8988T (cell line): ENCODE results near the gene CLTA.
A peak's percentile ranks its signal among the peaks of the same experiment; 100 is the strongest.
"Not testable (repeated sequence)": the region's sequence is repeated elsewhere in the genome, so short reads cannot be mapped to it uniquely, and the experiment has no call there.

Experiments used
- DNase-seq: peaks from one replicate; pipeline ENCODE4 v3.0.0; 2011

CLTA gene

GRCh38 chr9:36158917-36159316, 31.8 kb upstream of the CLTA start:
- DNase-seq: peak; percentile 1

GRCh38 chr9:36159509-36159908, 31.2 kb upstream of the CLTA start:
- DNase-seq: not testable (repeated sequence)

GRCh38 chr9:36160126-36160525, 30.6 kb upstream of the CLTA start:
- not testable (repeated sequence) for DNase-seq

- DNase-seq: no peak
These were observed 29.5 kb upstream of the CLTA start for GRCh38 chr9:36161187-36161586.

- DNase-seq: no peak
These were observed 28.4 kb upstream of the CLTA start for GRCh38 chr9:36162211-36162738.

- no peak for DNase-seq
These were observed 27.5 kb upstream of the CLTA start for GRCh38 chr9:36163049-36163785.

- DNase-seq: no peak
These were observed 26.9 kb upstream of the CLTA start for GRCh38 chr9:36163786-36164170.

- no peak for DNase-seq
These were observed 26.3 kb upstream of the CLTA start for GRCh38 chr9:36164372-36164771.

GRCh38 chr9:36164989-36165388, 25.7 kb upstream of the CLTA start:
- DNase-seq: no peak

- no peak for DNase-seq
These were observed 24.9 kb upstream of the CLTA start for GRCh38 chr9:36165826-36166167.

- DNase-seq: peak; percentile 94
These were observed 24.4 kb upstream of the CLTA start for GRCh38 chr9:36166168-36166927.

- DNase-seq: no peak
These were observed 21.6 kb upstream of the CLTA start, which contains the start of gene CCIN for GRCh38 chr9:36169166-36169565. CCIN (plus strand) TSS chr9:36169388; CDS start chr9:36169503, 115 bp downstream.

GRCh38 chr9:36169708-36170107, 21.0 kb upstream of the CLTA start:
- no peak for DNase-seq

GRCh38 chr9:36170531-36170930, 20.2 kb upstream of the CLTA start:
- no peak for DNase-seq

- DNase-seq: no peak
These were observed 16.9 kb upstream of the CLTA start for GRCh38 chr9:36173861-36174260.

GRCh38 chr9:36174271-36174670, 16.4 kb upstream of the CLTA start:
- no peak for DNase-seq

GRCh38 chr9:36174731-36175130, 16.0 kb upstream of the CLTA start:
- DNase-seq: no peak

- not testable (repeated sequence) for DNase-seq
These were observed 15.5 kb upstream of the CLTA start for GRCh38 chr9:36175209-36175608.

GRCh38 chr9:36176496-36176895, 14.2 kb upstream of the CLTA start:
- DNase-seq: not testable (repeated sequence)

GRCh38 chr9:36177571-36177970, 13.2 kb upstream of the CLTA start:
- no peak for DNase-seq

GRCh38 chr9:36180243-36180642, 10.5 kb upstream of the CLTA start:
- not testable (repeated sequence) for DNase-seq

GRCh38 chr9:36187414-36187813, 3.3 kb upstream of the CLTA start:
- no peak for DNase-seq

- DNase-seq: no peak
These were observed 2.5 kb upstream of the CLTA start for GRCh38 chr9:36188212-36188611.

GRCh38 chr9:36189976-36190375, 745 bp upstream of the CLTA start:
- no peak for DNase-seq
